Activated naive CD4-positive, alpha-beta T cell treated with Interleukin-2 at 50 U/mL for 16 hours (primary cell): ENCODE results near the gene DDR2.
"Not testable (repeated sequence)": the region's sequence is repeated elsewhere in the genome, so short reads cannot be mapped to it uniquely, and the experiment has no call there.

Experiments used
- DNase-seq: peaks from one replicate; pipeline ENCODE4 v3.0.0-alpha.2; 2020

Gene DDR2

DNA sequence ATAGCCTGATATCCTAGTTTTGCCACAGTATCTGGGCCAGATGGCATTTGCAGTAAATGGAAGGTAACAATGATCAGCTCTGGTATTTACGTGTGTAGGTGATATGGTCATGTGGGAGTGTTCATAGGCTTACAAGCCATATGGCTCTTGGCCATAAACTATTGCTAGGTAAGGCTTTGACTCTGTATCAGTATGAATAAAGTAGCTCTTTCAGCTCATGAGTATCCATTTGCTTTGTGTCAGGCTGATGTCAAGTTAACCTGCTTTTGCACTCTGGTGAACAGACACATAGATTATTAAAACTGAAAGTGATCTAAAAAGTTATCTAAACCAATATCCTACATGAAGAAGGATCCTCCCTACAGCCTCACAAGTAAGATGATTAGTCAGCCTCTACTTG is 69.0 kb downstream of the DDR2 start:
- DNase-seq, result no peak

DNA sequence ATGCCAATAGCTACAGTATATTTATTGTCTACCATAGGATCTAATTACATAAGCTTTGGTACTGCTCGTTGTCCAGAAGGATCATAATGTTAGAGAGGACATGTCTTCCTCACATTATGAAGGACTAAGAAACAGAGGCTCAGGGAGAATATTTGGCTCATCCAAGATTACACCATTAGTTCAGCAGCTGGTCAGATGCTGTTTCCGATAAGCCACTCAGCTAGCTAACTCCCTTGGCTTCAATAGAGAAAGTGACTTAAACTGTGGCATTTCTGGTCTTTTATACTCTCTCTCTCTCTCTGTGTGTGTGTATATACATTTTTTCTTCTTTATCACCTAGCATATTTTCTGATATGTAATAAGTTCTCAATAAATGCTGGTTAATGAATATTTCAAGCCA is 70.4 kb downstream of the DDR2 start:
- no peak for DNase-seq

DNA sequence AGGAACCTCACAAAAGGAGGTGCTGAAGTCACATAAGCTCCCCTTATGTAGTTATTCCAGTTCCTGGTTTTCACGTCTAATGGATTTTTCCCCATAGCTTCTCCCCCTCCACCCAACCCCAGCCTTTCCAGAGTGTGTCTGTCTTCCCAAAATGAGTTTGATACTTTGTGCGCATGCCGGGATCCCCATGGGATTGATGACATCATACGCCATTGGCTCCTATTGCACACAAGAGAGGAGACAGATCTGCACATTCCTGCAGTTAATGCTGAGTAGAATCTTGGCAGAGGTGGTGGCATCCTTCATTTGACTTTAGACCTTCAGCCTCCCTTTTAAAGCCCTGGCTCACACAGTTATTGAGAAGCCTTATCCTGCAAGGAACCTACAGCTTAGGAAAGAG is 71.4 kb downstream of the DDR2 start:
- no peak for DNase-seq

DNA sequence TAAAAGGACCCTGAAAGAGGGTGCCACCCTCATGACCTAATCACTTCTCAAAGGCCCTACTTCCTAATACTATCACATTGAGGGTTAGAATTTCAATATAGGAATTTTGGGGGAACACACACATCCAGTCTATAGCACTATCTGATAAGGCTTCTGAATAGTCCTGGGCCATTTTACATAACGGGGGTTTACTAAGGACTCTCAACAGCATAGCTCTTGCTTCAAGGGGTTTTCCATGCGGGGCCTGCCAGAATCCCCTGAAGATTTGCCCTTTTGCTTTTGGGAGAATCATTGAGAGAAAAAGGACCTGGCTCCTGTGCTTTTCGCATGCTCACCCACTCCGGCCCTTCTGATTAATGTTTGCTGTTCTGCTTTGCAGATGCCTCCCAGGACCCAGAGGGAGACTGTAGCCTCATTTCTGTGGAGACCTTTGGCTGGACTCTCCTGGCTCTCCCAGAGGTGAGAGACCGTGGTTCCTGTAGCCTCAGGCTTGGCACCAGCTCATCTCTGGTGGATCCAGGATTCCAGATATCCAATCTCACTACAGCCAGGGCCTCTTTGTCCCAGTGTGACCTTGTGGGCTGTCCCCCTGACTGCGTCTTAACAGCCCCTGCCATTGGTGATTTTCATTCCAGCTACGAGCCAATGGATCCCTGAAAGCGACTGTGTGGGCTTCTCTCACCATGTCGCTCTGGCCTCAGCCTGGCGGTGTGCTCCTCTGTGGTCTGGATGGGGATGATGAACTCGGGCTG is 72.6 kb downstream of the DDR2 start:
- DNase-seq, result no peak

DNA sequence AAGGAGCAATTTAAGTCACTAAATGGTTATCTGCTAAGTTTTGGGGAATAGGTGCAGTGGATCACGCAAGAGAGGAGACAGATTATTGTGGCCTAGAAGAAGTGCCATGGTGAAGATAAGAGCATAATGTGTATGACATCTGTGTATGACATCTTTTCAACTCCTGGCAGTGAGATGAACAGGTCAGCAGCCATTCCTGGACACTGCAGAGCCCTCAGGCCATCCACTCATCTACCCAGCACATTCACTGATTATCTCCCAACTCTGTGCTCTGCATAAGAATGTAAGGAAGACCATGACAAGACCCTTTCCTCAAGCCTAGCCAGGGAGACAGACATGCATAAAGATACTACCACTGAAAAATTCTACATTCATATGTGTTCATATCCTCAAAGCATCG is 73.7 kb downstream of the DDR2 start:
- DNase-seq, result no peak

DNA sequence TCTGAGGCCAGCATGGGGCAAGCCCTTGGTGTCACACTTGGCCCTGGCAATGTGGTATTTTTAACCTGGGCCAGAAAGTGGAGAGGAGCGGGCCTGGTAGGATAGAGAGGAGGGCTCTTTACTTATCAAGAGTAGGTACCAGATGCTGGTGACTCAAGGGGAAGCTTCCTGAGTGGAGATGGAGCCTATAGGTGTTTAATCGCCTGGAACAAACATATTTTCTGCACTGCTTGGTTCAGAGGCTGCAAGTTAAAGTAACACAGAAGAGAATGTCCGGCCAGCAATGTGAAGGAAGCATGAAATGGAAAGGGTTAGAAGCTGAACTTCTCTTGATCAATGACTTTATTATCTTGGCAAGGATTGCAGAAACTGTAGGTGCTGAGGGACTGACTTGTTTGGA is 74.3 kb downstream of the DDR2 start:
- no peak for DNase-seq

DNA sequence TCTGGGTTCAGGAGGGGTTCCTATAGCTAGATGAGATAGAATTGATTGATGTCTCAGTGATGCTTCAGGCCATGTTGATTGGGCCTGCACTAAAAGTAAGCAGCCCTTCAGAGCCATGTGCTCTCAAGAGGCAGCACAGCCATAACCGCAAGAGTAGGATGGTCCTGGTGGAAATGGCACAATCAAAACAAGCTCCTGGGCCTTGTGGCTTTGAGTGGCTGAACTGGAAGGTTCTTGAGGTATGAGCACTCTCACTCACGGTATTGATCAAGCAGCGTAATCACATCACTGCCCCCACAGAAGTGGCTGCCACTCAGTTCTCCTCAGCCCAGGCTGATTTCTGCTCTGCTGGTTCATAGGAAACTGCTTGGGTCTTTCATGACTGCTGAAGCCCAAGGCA is 76.0 kb downstream of the DDR2 start:
- DNase-seq, result no peak

DNA sequence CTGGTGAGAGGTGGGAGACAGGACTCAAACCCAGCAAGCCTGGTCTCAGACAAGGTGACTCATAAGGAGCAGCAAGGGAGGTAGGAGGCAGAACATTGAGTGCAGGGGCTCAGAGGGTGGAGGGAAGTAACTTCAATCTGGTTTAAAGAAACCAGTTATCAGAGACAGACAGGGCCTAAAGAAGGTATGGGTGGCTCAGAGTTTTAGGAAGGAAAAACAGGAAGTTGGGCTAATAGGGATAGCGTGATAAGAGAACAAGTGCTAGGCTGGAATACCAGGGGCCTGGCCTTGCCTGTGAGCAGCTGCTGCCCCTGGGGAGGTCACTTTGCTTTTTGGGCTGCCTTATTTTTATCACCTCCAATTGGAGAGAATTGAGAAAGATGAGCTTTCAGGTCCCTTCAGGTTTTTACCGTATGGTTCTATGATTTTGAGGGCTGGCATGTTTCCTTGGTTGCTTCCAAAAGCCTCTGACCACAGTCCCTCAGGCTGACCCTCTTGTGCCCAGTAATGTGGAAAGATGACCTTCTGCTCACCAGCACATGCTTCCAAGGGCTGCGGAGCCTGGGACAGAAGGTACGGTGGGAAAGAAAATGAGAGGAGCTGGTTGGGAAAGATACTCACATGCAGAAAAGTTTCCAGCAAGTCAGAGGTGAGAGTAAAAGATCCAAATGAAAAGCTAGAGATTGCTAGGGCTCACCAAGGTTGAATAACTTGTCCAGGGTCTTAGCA is 77.0 kb downstream of the DDR2 start:
- no peak for DNase-seq

DNA sequence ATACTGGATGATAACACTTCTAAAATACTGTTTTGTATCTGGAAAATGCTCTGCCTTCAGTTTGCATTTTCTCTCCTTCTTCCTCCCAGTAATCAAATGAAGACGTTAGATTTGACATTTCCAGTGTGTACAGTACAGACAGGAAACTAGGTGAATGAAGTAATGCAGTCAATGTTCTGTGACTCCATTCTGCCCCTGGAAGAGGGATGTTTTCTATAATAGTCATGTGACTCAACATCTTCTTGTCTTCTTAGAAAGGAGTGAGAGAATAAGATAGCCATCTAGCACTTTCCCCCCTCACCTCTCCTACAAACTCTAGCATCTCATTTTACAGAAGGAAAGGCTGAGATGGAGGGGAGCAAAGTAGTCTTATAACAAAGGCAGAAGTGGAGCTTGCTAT is 77.6 kb downstream of the DDR2 start:
- no peak for DNase-seq

DNA sequence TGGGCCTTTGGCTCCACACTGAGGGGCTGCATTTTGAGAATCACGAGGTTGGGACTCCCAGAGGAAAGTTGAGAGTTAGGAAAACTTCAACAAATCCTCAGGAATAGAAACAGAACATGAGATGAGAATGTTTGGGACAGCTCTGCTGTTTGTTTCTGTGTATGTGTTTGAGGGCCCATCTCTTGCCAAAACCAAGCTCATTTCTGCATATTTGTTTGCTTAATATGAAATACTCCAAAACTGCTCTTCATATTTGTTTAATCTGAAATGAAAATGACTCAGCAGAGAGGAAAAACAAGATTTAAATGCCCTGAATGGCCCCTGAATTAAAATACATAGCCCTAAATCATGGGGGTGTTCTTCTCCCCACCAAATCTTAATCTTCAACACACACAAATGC is 78.1 kb downstream of the DDR2 start:
- no peak for DNase-seq

DNA sequence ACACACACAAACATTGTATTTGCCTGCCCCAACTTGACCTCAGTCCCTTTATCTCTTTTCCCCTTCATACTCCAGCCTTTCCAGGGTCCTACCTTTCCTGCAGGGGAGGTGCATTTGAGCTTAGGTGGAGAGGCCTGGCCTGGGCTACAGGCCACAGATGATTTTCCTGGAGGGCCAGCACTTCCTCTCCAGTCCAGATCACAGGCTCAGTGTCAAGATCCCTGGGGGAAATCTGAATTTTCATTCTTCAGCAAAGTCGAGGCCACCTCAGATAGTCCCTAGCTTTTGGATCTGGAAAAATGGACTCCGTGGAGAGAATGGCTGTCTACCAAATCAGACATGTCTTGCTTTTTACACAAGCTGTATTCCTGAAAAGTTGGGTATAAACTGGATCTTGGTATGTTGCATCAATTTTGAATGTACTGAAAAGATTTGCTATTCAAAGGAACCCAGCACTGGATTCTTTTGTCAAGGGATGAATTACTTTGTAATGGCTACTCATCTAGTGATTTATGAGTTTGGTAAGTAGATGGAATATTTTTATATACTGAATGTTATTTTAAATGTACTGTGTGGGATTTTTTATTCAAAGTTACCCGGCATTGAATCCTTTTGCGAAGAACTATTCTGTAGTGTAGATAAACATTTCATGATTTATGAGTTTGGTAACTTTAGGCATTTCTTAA is 78.7 kb downstream of the DDR2 start:
- DNase-seq, result no peak

DNA sequence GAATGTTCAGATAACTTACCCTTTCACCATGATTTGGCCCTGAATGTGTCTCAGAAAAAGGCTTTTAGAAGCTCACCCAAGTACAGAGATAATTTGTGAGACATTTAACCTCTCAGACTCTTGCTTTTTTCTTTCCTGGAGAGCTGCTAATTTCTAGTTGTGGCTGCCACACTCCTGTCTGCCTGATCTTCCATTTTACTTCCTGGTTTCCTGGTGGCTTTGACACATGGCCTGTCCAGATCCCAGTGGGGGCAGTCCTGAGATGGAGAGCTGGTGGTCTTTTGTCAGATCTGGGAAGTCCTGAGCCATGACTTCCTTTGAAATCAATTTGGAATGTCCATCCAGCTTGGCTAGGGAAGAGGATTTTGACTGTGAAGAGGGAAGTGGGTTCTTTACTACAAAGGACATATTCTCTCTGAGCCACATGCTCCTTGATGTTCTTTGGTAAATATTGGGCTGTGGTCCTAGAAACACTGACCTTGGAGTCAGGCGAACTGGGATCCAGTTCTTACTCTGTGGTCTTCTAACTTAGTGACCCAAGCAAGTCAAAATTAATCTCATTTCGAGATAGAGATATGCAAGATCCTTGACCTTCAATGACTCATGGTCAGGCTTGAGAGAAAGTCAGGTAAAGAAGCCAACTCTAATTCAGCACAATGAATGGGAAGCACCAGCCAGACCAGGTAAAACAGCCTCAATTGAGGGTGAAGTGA is 80.2 kb downstream of the DDR2 start:
- no peak for DNase-seq

DNA sequence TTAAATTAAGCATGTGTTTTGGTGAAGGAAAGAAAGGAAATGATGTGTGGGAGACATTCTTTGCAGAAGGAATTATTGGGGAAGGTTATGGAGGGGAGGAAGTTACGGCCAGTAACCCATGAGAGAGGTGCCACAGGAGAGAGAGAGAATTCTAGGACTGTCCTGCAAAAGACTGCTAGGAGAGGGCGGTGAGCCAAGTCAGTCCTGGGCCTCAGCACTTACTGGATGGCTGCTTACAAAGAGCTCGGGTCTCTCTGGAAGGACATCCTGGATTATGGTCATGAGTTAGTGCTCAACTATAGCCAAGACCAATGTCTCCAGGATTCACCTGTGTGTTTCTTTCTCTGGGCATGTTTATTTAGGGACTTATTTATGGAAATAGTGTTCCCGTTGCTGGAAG is 83.9 kb downstream of the DDR2 start:
- no peak for DNase-seq

DNA sequence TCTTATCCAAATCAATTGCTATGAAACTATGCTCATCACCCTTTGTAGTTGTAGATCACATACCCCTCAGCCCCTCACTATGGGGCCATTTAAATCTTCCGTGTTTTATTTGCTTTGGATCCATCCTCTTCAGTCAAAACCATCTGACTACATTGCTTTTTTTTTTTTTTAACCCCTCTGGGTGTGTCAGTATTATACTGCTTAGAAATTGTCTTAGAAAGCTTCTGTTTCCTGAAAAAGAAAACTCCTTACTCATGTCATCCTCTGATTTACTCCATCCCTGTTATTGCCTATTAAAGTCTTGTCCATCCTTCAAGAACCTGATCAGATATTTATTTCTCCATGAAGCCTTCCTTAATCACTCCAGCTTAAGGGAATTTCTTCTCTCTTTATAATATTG is 84.3 kb downstream of the DDR2 start:
- DNase-seq, result no peak

DNA sequence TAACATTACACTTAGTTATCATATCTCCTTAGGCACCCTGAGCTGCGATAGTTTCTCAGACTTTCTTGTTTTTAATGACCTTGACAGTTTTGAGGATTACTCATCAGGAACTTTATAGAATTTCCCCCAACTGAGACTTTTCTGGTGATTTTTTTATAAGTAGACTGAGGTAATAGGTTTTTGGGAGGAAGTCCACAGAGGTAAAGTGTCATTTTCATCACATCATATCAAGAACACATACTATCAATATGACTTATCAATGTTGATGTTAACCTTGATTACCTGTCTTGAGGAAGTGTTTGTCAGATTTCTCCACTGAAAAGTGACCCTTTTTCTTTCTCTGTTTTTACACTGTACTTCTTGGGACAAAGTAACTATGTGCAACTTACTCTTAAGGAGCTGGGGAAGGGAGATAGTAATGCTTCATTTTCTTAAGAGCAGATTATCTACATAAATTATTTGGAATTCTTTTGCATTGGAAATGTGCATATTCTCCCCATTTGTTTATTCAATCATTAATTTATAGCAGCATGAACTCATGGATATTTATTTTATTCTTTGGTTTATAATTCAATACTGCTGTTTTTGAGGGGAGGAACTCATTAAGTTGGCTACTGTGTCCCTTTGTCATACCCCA is 85.4 kb downstream of the DDR2 start:
- DNase-seq, result no peak

DNA sequence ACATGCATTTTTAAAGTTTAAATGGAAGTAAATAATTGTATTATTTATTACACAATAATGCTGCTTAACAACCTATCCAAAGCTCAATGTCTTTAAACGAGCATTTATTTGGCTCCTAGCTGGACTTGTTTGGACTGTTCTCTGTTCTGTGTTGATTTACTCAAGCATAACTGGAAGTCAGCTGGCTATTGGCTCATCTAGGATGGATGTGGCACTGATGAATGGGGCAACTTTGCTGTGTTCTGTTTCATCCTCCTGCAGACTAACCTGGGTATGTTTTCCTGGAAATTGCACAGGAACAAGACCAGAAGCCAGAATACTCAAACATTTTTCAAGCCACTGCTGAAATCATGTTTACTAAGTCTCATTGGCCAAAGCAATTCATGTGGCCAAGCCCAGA is 87.4 kb downstream of the DDR2 start:
- no peak for DNase-seq

DNA sequence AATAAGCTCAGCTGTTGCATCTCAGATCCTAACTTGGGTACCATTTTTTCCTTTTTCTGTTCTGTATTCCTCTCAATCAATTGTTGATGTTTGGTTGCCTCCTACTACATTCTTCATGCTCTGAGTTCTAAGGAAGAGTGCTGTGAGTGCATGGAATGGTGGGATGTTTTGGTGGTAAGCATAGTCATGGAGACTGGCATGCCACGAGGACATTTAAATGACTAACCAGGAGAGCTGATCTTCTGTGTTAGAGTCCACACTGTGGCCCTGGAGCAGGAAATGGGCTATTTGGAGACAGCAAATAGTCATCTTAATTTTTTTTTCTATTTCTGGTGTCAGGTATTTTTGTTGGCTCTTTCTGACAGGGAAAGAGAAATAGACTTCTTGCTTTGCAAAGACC is 88.7 kb downstream of the DDR2 start:
- no peak for DNase-seq

DNA sequence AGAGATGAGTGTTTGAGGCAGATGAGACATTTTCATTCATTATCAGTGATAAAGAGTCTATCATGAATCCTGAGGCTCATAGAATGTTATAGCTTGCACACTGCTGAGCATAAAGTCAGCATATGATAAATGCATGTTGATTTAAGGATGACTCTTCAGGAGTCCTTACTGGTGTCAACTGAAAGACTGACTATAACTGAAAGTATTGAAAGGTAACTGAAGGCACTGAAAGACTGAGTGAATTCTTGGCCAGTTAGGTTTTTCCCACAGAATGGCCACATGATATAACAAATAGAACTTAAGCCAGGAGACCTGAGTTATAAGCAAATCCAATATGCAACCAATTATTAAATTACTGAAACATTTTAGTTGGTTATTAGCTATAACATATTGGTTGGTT is 89.2 kb downstream of the DDR2 start:
- DNase-seq, result no peak

DNA sequence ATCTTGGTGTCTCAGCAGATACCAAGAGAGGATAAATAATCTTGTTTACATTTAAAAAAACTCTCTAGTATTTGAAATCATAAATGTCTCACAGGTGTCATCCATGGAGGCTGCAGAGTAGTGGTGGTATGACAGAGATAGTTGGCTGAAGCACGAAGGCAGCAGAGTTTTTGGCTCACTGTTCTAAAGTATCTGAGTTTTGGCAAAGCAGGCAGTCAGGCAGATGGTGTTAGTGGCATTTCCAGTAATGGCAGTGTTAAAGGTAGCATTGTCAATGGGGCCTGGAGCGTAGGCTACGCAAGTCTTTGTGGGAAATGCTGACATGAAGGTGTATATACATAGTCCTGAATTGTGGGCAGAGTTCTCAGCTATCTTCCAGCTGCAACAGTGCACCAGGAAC is 89.8 kb downstream of the DDR2 start:
- no peak for DNase-seq

DNA sequence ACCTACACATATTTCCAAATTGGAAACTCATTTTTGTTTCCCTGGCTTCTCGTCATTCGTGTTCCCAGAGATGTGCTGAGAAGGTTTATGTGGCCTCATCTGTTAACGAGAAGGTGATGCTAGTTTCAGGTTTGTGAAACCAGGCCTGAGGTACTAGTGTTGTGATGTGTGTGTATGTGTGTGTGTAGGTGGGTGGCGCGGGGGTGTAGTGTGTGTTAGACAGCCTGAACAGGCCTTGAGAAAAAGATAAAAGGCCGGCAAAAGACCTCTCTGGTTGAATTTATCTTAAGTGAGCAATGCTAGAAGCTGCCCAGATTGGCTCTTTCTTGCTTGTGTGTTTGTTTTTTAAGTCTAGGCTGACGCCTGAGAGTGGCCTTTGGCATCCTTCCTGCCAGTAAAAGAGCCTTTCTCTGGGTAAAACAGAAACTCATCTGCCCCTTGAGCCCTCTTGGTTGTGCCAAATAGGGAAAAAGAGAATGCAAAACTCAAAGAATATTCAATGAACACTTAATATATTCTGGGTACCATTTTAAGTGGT is 92.4 kb downstream of the DDR2 start:
- no peak for DNase-seq

DNA sequence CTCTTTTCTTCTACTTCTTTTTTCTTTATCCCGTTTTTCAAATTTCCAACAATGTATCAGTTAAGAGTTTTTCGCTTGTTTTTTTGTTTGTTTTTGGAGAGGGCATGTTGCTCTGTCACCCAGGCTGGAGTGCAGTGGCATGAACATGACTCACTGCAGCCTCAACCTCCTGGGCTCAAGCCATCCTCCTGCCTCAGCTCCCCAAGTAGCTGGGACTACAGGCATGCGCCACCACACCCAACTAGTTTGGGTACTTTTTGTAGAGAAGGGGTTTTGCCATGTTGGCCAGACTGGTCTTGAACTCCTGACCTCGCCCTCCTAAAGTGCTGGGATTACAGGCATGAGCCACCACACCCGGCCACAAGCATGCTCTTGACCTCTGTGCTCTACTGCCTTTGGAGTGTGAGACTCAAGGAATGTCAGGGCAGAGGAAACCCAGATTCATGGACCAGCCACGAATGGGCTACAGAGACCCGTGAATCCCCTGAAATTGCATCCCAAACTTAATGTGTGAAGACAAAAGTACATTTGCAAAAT is 93.1 kb downstream of the DDR2 start:
- DNase-seq, result no peak

DNA sequence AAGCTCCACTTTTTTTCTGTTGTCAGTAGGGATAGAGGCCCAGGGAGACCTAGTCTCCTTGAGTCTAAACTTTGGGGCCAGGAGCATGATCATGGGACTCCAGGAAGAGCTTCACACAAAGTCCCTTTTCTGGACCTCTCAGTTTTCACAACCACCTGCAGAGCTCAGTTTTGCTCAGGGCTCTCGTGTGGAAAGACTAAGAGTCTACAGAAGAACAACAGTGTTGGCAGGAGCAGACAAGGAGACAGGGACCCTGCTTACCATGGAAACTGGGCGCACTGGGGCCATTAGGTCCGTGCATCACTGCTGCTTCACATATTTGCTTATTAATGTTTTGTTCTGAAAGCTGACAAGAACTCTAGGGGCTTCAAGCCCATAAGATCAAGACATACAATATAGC is 94.3 kb downstream of the DDR2 start:
- no peak for DNase-seq

DNA sequence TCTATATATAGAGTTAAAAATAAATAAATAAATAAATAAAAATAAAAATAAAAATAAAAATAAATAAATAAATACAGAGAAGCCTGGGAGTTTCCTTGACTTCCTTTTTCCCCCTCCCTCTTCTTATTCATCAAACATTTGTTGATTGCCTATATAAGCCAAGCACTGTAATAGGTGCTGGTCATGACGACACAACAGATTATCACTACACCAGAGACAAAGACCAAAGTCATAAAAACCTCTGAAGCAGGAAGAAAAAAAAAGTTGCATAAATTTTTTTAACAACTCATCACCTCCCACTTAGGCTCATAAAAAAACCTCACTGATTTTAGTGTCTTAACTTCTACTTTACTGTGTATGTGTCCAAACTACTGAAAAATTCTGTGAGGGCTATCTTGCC is 95.2 kb downstream of the DDR2 start:
- DNase-seq, result not testable (repeated sequence)
